Natural killer cell (primary cell): Measurements from ENCODE around the gene TMEM54. TPM values are rescaled to one million over a fixed set of nuclear protein-coding genes. Genes with fewer than 3 reads are reported as not detected.

Experiments used
- ATAC-seq, 3 donors: fragments of 150-1000 bp in 2 of 3; fragments of 200-7000 bp in 1 of 3; cut with Tn5 transposase; 1 replicate in 1 of 3; 2 replicates in 2 of 3; pipeline ENCODE4 v1.10.0; 2021; ENCODE audit warnings: mild to moderate bottlenecking in 2 of 3, moderate library complexity in 2 of 3
- DNase-seq, 2 donors: peaks; one replicate each; pipeline versions ENCODE4 v3.0.0 to v3.0.0-alpha.2; 2013 to 2021; ENCODE audit warnings: mixed read lengths in 1 of 2
- H3K27ac ChIP-seq: one replicate; pipeline ENCODE4 v1.5.1; 2013; ENCODE audit warnings: mild to moderate bottlenecking, low read length
- H3K27me3 ChIP-seq: one replicate; pipeline ENCODE4 v1.6.1; 2013; ENCODE audit warnings: low read length; ENCODE audit not compliant: control insufficient read depth, insufficient read depth
- H3K36me3 ChIP-seq: one replicate; pipeline ENCODE4 v1.6.1; 2013; ENCODE audit warnings: low read length; ENCODE audit not compliant: control insufficient read depth, insufficient read depth
- H3K4me1 ChIP-seq: one replicate; pipeline ENCODE4 v1.6.1; 2013; ENCODE audit warnings: low read length; ENCODE audit not compliant: control insufficient read depth, insufficient read depth
- H3K4me3 ChIP-seq: one replicate; pipeline ENCODE4 v1.5.1; 2013; ENCODE audit warnings: low read length
- H3K9me3 ChIP-seq: one replicate; pipeline ENCODE4 v1.6.1; 2013; ENCODE audit warnings: low read length; ENCODE audit not compliant: control insufficient read depth, insufficient read depth
- H3K27ac Mint-ChIP-seq, 2 donors: one replicate each; pipeline ENCODE4 v1.8.0; 2022; ENCODE audit warnings: mild to moderate bottlenecking in 2 of 2, mixed read lengths in 2 of 2, moderate library complexity in 1 of 2
- H3K27me3 Mint-ChIP-seq, 2 donors: one replicate each; pipeline ENCODE4 v1.8.0; 2022; ENCODE audit warnings: low read depth in 2 of 2, mixed read lengths in 2 of 2
- H3K36me3 Mint-ChIP-seq: one replicate; pipeline ENCODE4 v1.8.0; 2022; ENCODE audit warnings: mixed read lengths
- H3K4me1 Mint-ChIP-seq, 2 donors: one replicate each; pipeline ENCODE4 v1.8.0; 2022; ENCODE audit warnings: mixed read lengths in 2 of 2
- H3K4me3 Mint-ChIP-seq: one replicate; pipeline ENCODE4 v1.8.0; 2022; ENCODE audit warnings: mild to moderate bottlenecking, moderate library complexity, mixed read lengths
- H3K9me3 Mint-ChIP-seq, 2 donors: one replicate each; pipeline ENCODE4 v1.8.0; 2022; ENCODE audit warnings: mixed read lengths in 2 of 2
- CTCF ChIP-seq: fragments of 200-600 bp; IDR thresholded peaks from one replicate; pipeline ENCODE4 v1.8.0; 2022; ENCODE audit warnings: antibody characterized with exemption
- WGBS: methylation state at CpG from one replicate; pipeline ENCODE4 v1.1.7; 2013; ENCODE audit warnings: missing lambda C conversion rate; ENCODE audit not compliant: insufficient coverage; 5-methylcytosine and 5-hydroxymethylcytosine counted together
- intact Hi-C: fragments of 100-400 bp; cut with micrococcal nuclease; formaldehyde crosslinking; loops from one replicate; pipeline ENCODE4 v1.14.2; 2022
- total RNA-seq, 4 donors: library from RNA; stranded (reverse); fragments of 120-200 nt in 1 of 4; gene quantifications; one replicate each; pipeline versions ENCODE4 v1.2.3 to v1.2.4, GENCODE V29; 2013 to 2022

Gene TMEM54
- total RNA-seq, 3 donors from 2014 or later (not counting 1 experiment from before 2014, with no cell fraction given) = not detected

GRCh38 chr1:32873484-32873883, 27.7 kb downstream of the TMEM54 start:
- ATAC-seq (no peak), DNase-seq (no peak)
- Histone ChIP-seq H3K4me3 (no peak overlapping the region), H3K27me3 (peaks cover 29% of the 10 kb centered on the region), H3K9me3 (no peaks in the 10 kb centered on the region), H3K27ac (no peak overlapping the region), H3K36me3 (no peaks in the 10 kb centered on the region), H3K4me1 (peaks cover 31% of the 10 kb centered on the region)
- H3K4me1 Mint-ChIP-seq = peaks cover 0 to 26% of the 10 kb centered on the region in 2 donors
- intact Hi-C loops = loop anchor here (10.0 kb wide), 1 partner anchor 429 kb away; no protein-coding TSS in a partner anchor
- WGBS = 77% methylated on average over 4 of the region's 5 CpGs
- TF ChIP-seq CTCF = no peak
- H3K4me3 Mint-ChIP-seq = no peak overlapping the region
- no peaks in the 10 kb centered on the region for H3K9me3 Mint-ChIP-seq
- no peak overlapping the region for H3K27ac Mint-ChIP-seq
- H3K27me3 Mint-ChIP-seq = peaks cover 28 to 41% of the 10 kb centered on the region in 2 donors
- H3K36me3 Mint-ChIP-seq = no peaks in the 10 kb centered on the region

- TF ChIP-seq CTCF = no peak
- Histone ChIP-seq H3K27me3 (peaks cover 27% of the 10 kb centered on the region), H3K27ac (no peak overlapping the region), H3K4me1 (peaks cover 31% of the 10 kb centered on the region), H3K9me3 (no peaks in the 10 kb centered on the region), H3K4me3 (no peak overlapping the region), H3K36me3 (no peaks in the 10 kb centered on the region)
- WGBS = 50% methylated on average over 6 of the region's 7 CpGs
- H3K36me3 Mint-ChIP-seq = no peaks in the 10 kb centered on the region
- H3K27me3 Mint-ChIP-seq = peaks cover 28 to 41% of the 10 kb centered on the region in 2 donors
- H3K4me3 Mint-ChIP-seq = no peak overlapping the region
- H3K4me1 Mint-ChIP-seq = peaks cover 0 to 26% of the 10 kb centered on the region in 2 donors
- no peak for ATAC-seq
- no peak overlapping the region for H3K27ac Mint-ChIP-seq
- intact Hi-C loops = loop anchor here (1.0 to 10.0 kb wide), 3 partner anchors 160 to 427 kb away; no protein-coding TSS in a partner anchor
- no peak for DNase-seq
- H3K9me3 Mint-ChIP-seq = no peaks in the 10 kb centered on the region
These were observed 29.1 kb downstream of the TMEM54 start for GRCh38 chr1:32872192-32872460.

- intact Hi-C loops = loop anchor here (1.0 to 10.0 kb wide), 3 partner anchors 159 to 427 kb away; no protein-coding TSS in a partner anchor
- WGBS = 54% methylated on average over 12 of the region's 13 CpGs
These were observed 29.6 kb downstream of the TMEM54 start for GRCh38 chr1:32871364-32872191.

More at GRCh38 chr1:32871364-32872191, 29.6 kb downstream of the TMEM54 start:
- Mint-ChIP-seq H3K9me3 (no peaks in the 10 kb centered on the region), H3K4me1 (peaks cover 0 to 26% of the 10 kb centered on the region in 2 donors), H3K27me3 (peaks cover 28 to 41% of the 10 kb centered on the region in 2 donors), H3K4me3 (peak overlapping the region; percentile 66), H3K27ac (no peak overlapping the region), H3K36me3 (no peaks in the 10 kb centered on the region)
- Histone ChIP-seq H3K36me3 (no peaks in the 10 kb centered on the region), H3K4me3 (no peak overlapping the region), H3K9me3 (no peaks in the 10 kb centered on the region), H3K27me3 (peaks cover 24% of the 10 kb centered on the region), H3K4me1 (peaks cover 28% of the 10 kb centered on the region), H3K27ac (no peak overlapping the region)
- no peak for ATAC-seq
- peak in 1 of 2 donors; percentile 21 for DNase-seq
- TF ChIP-seq CTCF = no peak
